ENCODE results near the gene RAF1. TPM values are rescaled to one million over a fixed set of nuclear protein-coding genes. Genes with fewer than 3 reads are reported as not detected.
"Not testable (repeated sequence)": the region's sequence is repeated elsewhere in the genome, so short reads cannot be mapped to it uniquely, and the experiment has no call there.

RAF1 gene
- total RNA-seq, 1 donor from 2014 or later, result 96.8 TPM

DNA sequence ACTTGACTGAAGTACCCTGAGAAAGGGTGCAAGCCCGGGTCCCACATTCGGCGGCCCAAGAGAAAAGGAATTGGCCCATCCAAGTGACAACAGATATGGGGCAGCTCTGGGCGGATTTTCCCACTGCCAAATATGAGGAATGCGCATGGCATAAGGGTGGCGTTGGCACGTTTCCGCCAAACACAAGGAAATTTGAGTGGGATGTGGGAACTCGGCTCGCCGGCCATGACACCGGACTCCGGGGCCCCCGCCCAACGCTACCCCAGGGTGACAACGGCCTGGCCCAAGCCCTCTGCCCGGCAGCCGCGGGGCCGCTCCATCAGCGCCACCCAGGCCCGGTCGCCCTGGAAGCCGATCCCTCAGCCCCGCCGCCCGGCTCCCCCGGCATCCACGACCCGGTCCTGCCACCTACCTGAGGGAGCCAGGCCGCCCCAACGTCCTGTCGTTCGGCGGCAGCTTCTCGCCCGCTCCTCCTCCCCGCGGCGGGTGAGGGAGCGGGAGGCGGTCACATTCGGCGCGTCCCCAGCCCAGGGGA lies 449 bp downstream of the RAF1 start:
- Mint-ChIP-seq H3K27ac (ENCODE audit: unreplicated experiment) (peak overlapping the region; percentile 88), H3K9me3 (ENCODE audit: unreplicated experiment) (no peaks in the 10 kb centered on the region), H3K36me3 (ENCODE audit: low read depth, unreplicated experiment) (no peaks in the 10 kb centered on the region), H3K27me3 (ENCODE audit: unreplicated experiment) (peaks cover 8% of the 10 kb centered on the region), H3K4me3 (ENCODE audit: unreplicated experiment) (peak overlapping the region; percentile 96), H3K4me1 (ENCODE audit: unreplicated experiment) (peaks cover 25% of the 10 kb centered on the region)
- peak; percentile 54 for DNase-seq (ENCODE audit: low spot score)
- TF ChIP-seq, protein P1, sequence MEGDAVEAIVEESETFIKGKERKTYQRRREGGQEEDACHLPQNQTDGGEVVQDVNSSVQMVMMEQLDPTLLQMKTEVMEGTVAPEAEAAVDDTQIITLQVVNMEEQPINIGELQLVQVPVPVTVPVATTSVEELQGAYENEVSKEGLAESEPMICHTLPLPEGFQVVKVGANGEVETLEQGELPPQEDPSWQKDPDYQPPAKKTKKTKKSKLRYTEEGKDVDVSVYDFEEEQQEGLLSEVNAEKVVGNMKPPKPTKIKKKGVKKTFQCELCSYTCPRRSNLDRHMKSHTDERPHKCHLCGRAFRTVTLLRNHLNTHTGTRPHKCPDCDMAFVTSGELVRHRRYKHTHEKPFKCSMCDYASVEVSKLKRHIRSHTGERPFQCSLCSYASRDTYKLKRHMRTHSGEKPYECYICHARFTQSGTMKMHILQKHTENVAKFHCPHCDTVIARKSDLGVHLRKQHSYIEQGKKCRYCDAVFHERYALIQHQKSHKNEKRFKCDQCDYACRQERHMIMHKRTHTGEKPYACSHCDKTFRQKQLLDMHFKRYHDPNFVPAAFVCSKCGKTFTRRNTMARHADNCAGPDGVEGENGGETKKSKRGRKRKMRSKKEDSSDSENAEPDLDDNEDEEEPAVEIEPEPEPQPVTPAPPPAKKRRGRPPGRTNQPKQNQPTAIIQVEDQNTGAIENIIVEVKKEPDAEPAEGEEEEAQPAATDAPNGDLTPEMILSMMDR (IDR thresholded peaks at IDR 0.05; ENCODE audit: unreplicated experiment), result no peak

DNA sequence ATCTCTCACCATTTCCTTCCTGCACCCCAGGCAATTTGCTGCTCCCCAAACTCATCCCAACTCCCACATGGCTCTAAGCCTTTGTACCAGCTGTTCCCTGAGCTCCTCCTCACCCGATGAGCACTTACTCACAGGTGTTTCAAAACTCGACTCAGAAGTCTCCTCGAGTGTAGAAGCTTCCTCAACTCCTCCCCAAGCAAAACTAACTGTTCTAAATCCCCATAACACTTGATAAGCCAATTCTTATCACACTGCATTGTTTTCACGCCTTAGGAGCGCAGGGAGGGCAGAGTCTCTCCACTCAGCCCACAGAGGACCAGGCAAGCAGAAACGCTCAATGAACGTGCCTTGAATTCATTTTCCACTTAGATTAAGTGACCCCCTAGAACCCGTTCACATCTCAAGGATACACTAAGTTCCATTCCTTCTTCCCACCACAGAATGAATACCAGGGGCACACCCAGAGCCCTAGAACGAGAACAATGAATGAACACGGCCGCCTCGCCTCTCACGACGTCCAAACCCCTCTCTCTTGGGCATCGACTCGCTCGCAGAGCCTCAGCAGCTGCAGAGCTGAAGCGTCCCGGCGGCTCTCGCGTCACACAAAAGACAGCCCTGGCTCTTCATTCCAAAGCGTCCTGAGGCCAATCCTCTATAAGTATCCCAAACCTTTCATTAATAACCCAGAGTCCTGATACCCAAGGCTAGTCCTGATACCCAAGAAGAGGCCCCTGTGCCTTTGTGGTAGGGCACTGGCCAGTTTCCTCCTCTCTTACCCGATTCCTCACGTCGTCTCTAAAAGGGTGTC lies 1.1 kb downstream of the RAF1 start:
- Mint-ChIP-seq H3K27ac (ENCODE audit: unreplicated experiment) (peak overlapping the region; percentile 88), H3K4me1 (ENCODE audit: unreplicated experiment) (peaks cover 27% of the 10 kb centered on the region), H3K27me3 (ENCODE audit: unreplicated experiment) (peaks cover 8% of the 10 kb centered on the region), H3K4me3 (ENCODE audit: unreplicated experiment) (peak overlapping the region; percentile 96), H3K9me3 (ENCODE audit: unreplicated experiment) (no peaks in the 10 kb centered on the region), H3K36me3 (ENCODE audit: low read depth, unreplicated experiment) (no peaks in the 10 kb centered on the region)
- TF ChIP-seq, protein P1 (IDR thresholded peaks at IDR 0.05; ENCODE audit: unreplicated experiment), result no peak
- peak; percentile 43 for DNase-seq (ENCODE audit: low spot score)

DNA sequence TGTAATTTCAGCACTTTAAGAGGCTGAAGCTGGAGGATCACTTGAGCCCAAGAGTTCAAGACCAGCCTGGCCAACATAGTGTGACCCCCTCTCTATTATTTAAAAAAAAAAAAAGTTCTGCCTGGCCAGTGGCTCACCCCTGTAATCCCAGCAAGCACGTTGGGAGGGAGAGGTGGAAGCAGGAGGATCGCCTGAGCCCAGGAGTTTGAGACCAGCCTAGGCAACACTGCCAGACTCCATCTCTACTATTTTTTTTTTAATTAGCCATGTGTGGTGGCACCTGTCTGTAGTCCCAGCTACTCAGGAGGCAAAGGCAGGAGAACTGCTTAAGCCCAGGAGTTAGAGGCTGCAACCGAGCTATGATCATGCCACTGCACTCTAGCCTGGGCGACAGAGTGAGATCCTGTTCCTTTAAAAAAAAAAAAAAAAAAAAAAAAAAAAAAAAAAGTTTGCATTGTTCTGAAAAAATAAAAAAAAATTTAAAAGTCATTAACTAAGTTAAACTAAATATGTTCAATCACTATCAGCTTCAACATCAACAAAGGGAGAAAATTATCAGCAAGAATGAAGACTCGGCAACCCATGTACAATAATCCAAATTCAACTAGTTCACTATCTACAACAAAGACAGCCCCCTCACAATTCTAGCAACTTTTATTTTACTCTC lies 1.9 kb downstream of the RAF1 start:
- H3K9me3 Mint-ChIP-seq (ENCODE audit: unreplicated experiment), result no peaks in the 10 kb centered on the region
- DNase-seq (ENCODE audit: low spot score), result no peak
- H3K36me3 Mint-ChIP-seq (ENCODE audit: low read depth, unreplicated experiment), result no peaks in the 10 kb centered on the region
- TF ChIP-seq, protein P1 (IDR thresholded peaks at IDR 0.05; ENCODE audit: unreplicated experiment), result no peak
- peak overlapping the region; percentile 96 for H3K4me3 Mint-ChIP-seq (ENCODE audit: unreplicated experiment)
- H3K27me3 Mint-ChIP-seq (ENCODE audit: unreplicated experiment), result peaks cover 6% of the 10 kb centered on the region
- H3K27ac Mint-ChIP-seq (ENCODE audit: unreplicated experiment), result peak overlapping the region; percentile 88
- peaks cover 31% of the 10 kb centered on the region for H3K4me1 Mint-ChIP-seq (ENCODE audit: unreplicated experiment)

DNA sequence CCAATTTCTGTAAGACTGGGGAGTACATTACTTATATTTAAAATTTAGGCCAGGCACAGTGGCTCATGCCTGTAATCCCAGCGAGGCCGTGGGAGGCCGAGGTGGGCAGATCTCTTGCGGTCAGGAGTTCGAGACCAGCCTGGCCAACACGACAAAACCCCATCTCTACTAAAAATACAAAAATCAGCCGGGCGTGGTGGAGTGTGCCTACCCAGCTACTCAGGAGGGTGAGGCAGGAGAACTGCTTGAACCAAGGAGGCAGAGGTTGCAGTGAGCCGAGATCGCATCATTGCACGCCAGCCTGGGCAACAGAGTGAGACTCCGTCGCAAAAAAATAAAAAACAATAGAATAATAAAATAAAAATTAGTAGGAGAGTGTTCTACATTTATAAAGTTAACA lies 2.5 kb downstream of the RAF1 start:
- DNase-seq (ENCODE audit: low spot score); H3K27ac Mint-ChIP-seq (ENCODE audit: unreplicated experiment); H3K4me3 Mint-ChIP-seq (ENCODE audit: unreplicated experiment); H3K36me3 Mint-ChIP-seq (ENCODE audit: low read depth, unreplicated experiment); H3K9me3 Mint-ChIP-seq (ENCODE audit: unreplicated experiment); H3K27me3 Mint-ChIP-seq (ENCODE audit: unreplicated experiment): not testable (repeated sequence)
- H3K4me1 Mint-ChIP-seq (ENCODE audit: unreplicated experiment), result peaks cover 37% of the 10 kb centered on the region

DNA sequence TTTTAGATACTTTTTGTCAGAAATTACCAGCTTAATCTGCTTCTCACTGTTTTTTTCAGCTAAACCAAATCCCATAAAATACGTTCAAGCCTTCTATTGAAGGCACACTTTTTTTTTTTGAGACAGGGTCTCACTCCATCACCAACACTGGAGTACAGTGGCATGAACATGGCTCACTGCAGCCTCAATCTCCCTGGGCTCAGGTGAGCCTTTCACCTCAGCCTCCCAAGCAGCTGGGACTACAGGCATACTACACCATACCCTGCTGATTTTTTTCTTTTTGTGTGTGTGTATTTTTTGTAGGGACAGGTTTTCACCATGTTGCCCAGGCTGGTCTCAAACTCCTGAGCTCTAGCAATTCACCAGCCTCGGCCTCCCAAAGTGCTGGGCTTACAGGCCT lies 3.7 kb downstream of the RAF1 start:
- Mint-ChIP-seq H3K36me3 (ENCODE audit: low read depth, unreplicated experiment) (no peaks in the 10 kb centered on the region), H3K27ac (ENCODE audit: unreplicated experiment) (no peak overlapping the region), H3K4me3 (ENCODE audit: unreplicated experiment) (no peak overlapping the region), H3K27me3 (ENCODE audit: unreplicated experiment) (peaks cover 6% of the 10 kb centered on the region), H3K9me3 (ENCODE audit: unreplicated experiment) (no peaks in the 10 kb centered on the region), H3K4me1 (ENCODE audit: unreplicated experiment) (peaks cover 39% of the 10 kb centered on the region)
- TF ChIP-seq, protein P1 (IDR thresholded peaks at IDR 0.05; ENCODE audit: unreplicated experiment), result no peak
- no peak for DNase-seq (ENCODE audit: low spot score)

Measured in endothelial cell (in vitro differentiated cells).